Keratinocyte (primary cell): Measurements from ENCODE around the gene ABHD12B. TPM values are rescaled to one million over a fixed set of nuclear protein-coding genes. Genes with fewer than 3 reads are reported as not detected.

Source experiments
- DNase-seq: peaks from one replicate; pipeline ENCODE4 v3.0.0-alpha.2; 2011; ENCODE audit warnings: low read depth, missing footprints, low spot score
- FAIRE-seq: peaks from 2 replicates; lab custom pipeline; 2011; peaks lifted over from hg19 to GRCh38; lab: Jason Lieb, UNC
- H2AFZ ChIP-seq: 2 replicates; pipeline ENCODE4 v1.6.0; 2012; ENCODE audit warnings: low read length, control low read depth, inconsistent platforms; ENCODE audit not compliant: control insufficient read depth
- H3K27ac ChIP-seq: 2 replicates; pipeline ENCODE4 v1.5.1; 2011; ENCODE audit warnings: low read length; ENCODE audit not compliant: control insufficient read depth, insufficient read depth
- H3K27me3 ChIP-seq: 3 replicates; pipeline ENCODE4 v1.6.0; 2011; ENCODE audit warnings: low read length; ENCODE audit not compliant: control insufficient read depth, insufficient read depth; ENCODE audit errors: extremely low read depth
- H3K36me3 ChIP-seq, 2 experiments: 2 replicates in 1 of 2; 3 replicates in 1 of 2; pipeline ENCODE4 v1.5.1; 2011; ENCODE audit warnings: low read length in 2 of 2, mild to moderate bottlenecking in 1 of 2; ENCODE audit not compliant: control insufficient read depth in 2 of 2, insufficient read depth in 2 of 2; ENCODE audit errors: extremely low read depth in 1 of 2
- H3K4me1 ChIP-seq: 3 replicates; pipeline ENCODE4 v1.5.1; 2011; ENCODE audit warnings: low read length; ENCODE audit not compliant: control insufficient read depth, insufficient read depth; ENCODE audit errors: extremely low read depth
- H3K4me2 ChIP-seq: 3 replicates; pipeline ENCODE4 v1.6.0; 2011; ENCODE audit warnings: low read depth, low read length; ENCODE audit not compliant: control insufficient read depth, insufficient read depth; ENCODE audit errors: extremely low read depth
- H3K4me3 ChIP-seq, 3 experiments: fragments of 200-600 bp in 1 of 3; sonication (generic) in 1 of 3; 2 replicates in 2 of 3; 3 replicates in 1 of 3; pipeline ENCODE4 v1.5.1; 2011 to 2016; ENCODE audit warnings: low read length in 3 of 3, mild to moderate bottlenecking in 3 of 3, control low read depth in 2 of 3, inconsistent platforms in 1 of 3, low read depth in 1 of 3, mixed read lengths in 1 of 3, mixed run types in 1 of 3, moderate library complexity in 1 of 3; ENCODE audit not compliant: control insufficient read depth in 2 of 3, insufficient read depth in 2 of 3; ENCODE audit errors: extremely low read depth in 1 of 3
- H3K79me2 ChIP-seq: 2 replicates; pipeline ENCODE4 v1.6.0; 2012; ENCODE audit warnings: low read length; ENCODE audit not compliant: control insufficient read depth, insufficient read depth
- H3K9ac ChIP-seq: 3 replicates; pipeline ENCODE4 v1.6.0; 2011; ENCODE audit warnings: low read length; ENCODE audit not compliant: control insufficient read depth, insufficient read depth; ENCODE audit errors: extremely low read depth
- H3K9me1 ChIP-seq: 3 replicates; pipeline ENCODE4 v1.6.0; 2011; ENCODE audit warnings: low read length; ENCODE audit not compliant: control insufficient read depth, insufficient read depth; ENCODE audit errors: extremely low read depth
- H3K9me3 ChIP-seq: 2 replicates; pipeline ENCODE4 v1.5.1; 2012; ENCODE audit warnings: low read depth, low read length; ENCODE audit not compliant: control insufficient read depth
- H4K20me1 ChIP-seq: 3 replicates; pipeline ENCODE4 v1.6.0; 2011; ENCODE audit warnings: low read length; ENCODE audit not compliant: control insufficient read depth, insufficient read depth; ENCODE audit errors: extremely low read depth
- CTCF ChIP-seq, 3 experiments: IDR thresholded peaks in 1 of 3; conservative IDR thresholded peaks in 1 of 3; optimal IDR thresholded peaks in 1 of 3; 2 replicates in 2 of 3; 3 replicates in 1 of 3; pipeline versions ENCODE3 to v1.5.1; 2011; ENCODE audit warnings: low read length in 3 of 3, mild to moderate bottlenecking in 3 of 3, moderate library complexity in 2 of 3, control low read depth in 1 of 3, inconsistent platforms in 1 of 3; ENCODE audit not compliant: insufficient read depth in 2 of 3; ENCODE audit errors: extremely low read depth in 1 of 3
- EZH2 ChIP-seq: IDR thresholded peaks from one replicate; pipeline ENCODE4 v1.6.1; 2012; ENCODE audit warnings: inconsistent platforms, mild to moderate bottlenecking, low read length, moderate library complexity
- dilution Hi-C: fragments of 300-500 bp; cut with MboI; formaldehyde crosslinking; loops from one replicate; pipeline ENCODE4 v1.7.0; 2020; ENCODE audit warnings: low sequenced_read_pairs; ENCODE audit not compliant: extremely low pct_ligation_motif_present
- polyA plus RNA-seq, 5 experiments: library from polyadenylated mRNA; depleted of rRNA in 3 of 5; stranded (reverse) in 3 of 5; stranded (forward) in 1 of 5; unstranded in 1 of 5; fragments of >200 nt; gene quantifications; 1 replicate in 1 of 5; 2 replicates in 3 of 5; 3 replicates in 1 of 5; pipeline versions ENCODE4 v1.2.1 to v1.2.3, GENCODE V29; 2011 to 2012; ENCODE audit warnings: missing spikeins in 2 of 5, low read depth in 1 of 5, low replicate concordance in 1 of 5

The ABHD12B gene
- polyA plus RNA-seq, 1 donor (not counting 4 experiments of a cell fraction or from before 2014, with no cell fraction given) = not detected

GRCh38 chr14:50837850-50838470 lies 33.9 kb upstream of the ABHD12B start:
- DNase-seq (no peak), FAIRE-seq (no peak)
- Histone ChIP-seq H3K27me3 (no peaks in the 10 kb centered on the region), H3K27ac (no peak overlapping the region), H3K36me3 (no peaks in the 10 kb centered on the region), H3K79me2 (no peaks in the 10 kb centered on the region), H3K4me3 (no peak overlapping the region), H3K9me1 (no peaks in the 10 kb centered on the region), H3K9me3 (no peaks in the 10 kb centered on the region), H4K20me1 (no peaks in the 10 kb centered on the region), H2AFZ (no peak overlapping the region), H3K4me1 (no peaks in the 10 kb centered on the region), H3K9ac (no peak overlapping the region), H3K4me2 (no peak overlapping the region)
- dilution Hi-C loops = no loop called here
- no peak for TF ChIP-seq CTCF (optimal IDR thresholded peaks at IDR 0.05 in 1 of 3, IDR thresholded peaks at IDR 0.05 in 1 of 3, conservative IDR thresholded peaks at IDR 0.05 in 1 of 3; ENCODE audit: extremely low read depth in 1 of 3, insufficient read depth in 2 of 3, low read length in 3 of 3)
- no peak for TF ChIP-seq EZH2

GRCh38 chr14:50839048-50839447 lies 32.8 kb upstream of the ABHD12B start:
- H3K4me2 ChIP-seq = no peak overlapping the region
- no peak overlapping the region for H3K27ac ChIP-seq
- H2AFZ ChIP-seq = no peak overlapping the region
- no peak overlapping the region for H3K4me3 ChIP-seq
- H3K36me3 ChIP-seq = no peaks in the 10 kb centered on the region
- DNase-seq (no peak), FAIRE-seq (no peak)
- no peaks in the 10 kb centered on the region for H4K20me1 ChIP-seq
- dilution Hi-C loops = no loop called here
- H3K9me3 ChIP-seq = no peaks in the 10 kb centered on the region
- no peaks in the 10 kb centered on the region for H3K4me1 ChIP-seq
- no peaks in the 10 kb centered on the region for H3K79me2 ChIP-seq
- H3K9ac ChIP-seq = no peak overlapping the region
- TF ChIP-seq CTCF (optimal IDR thresholded peaks at IDR 0.05 in 1 of 3, IDR thresholded peaks at IDR 0.05 in 1 of 3, conservative IDR thresholded peaks at IDR 0.05 in 1 of 3; ENCODE audit: extremely low read depth in 1 of 3, insufficient read depth in 2 of 3, low read length in 3 of 3) = no peak
- no peak for TF ChIP-seq EZH2
- H3K9me1 ChIP-seq = no peaks in the 10 kb centered on the region
- H3K27me3 ChIP-seq = no peaks in the 10 kb centered on the region
